ENCODE results near the gene ITM2C. TPM values are rescaled to one million over a fixed set of nuclear protein-coding genes. Genes with fewer than 3 reads are reported as not detected.
A peak's percentile ranks its signal among the peaks of the same experiment; 100 is the strongest.

The ITM2C gene
- total and polyA plus RNA-seq, 2 of the 8 experiments (the other 6 are each of a cell fraction or from before 2014, with no cell fraction given) = 362 to 742 TPM

DNA sequence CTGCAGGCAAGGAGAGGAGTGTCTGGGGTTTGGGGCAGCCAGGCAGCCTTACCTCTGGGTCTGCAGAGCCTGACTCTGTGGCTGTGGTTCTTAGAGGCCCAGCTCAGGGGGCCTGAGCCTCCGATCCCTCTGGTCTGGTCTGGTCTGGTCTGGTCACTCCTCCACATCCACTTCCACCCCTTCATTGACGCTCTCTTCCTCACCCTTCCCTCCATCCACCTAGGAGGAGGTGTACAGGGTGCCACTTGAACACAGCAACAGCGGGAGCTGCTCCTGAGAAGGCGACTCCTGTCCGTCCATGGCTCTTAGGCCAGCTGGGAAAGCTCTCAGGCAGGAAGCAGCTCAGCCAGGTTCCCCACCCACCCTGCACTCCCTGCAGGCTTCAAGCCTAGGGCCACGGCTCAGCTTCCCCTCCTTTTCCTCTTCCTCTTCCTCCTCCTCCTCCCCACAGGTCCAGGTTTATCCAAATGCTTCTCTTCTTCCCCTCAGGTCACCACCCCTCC is 43.4 kb downstream of the ITM2C start:
- H4K8ac ChIP-seq (ENCODE audit: extremely low read depth, insufficient read depth, low read length) = no peak overlapping the region; the same call in 1 of the 2 replicates
- H3K4ac ChIP-seq (replicated peaks; ENCODE audit: insufficient read length, low read depth, low read length) = no peak overlapping the region
- peak overlapping the region; percentile 30 for H4K91ac ChIP-seq (replicated peaks; ENCODE audit: insufficient read length, low read length)
- no peak overlapping the region for H3K14ac ChIP-seq (ENCODE audit: insufficient read length)
- H2AFZ ChIP-seq (ENCODE audit: low read length) = no peak overlapping the region
- no peaks in the 10 kb centered on the region for H3K79me1 ChIP-seq (ENCODE audit: low read depth, low read length)
- H2BK12ac ChIP-seq (ENCODE audit: low read depth, low read length) = peak overlapping the region; percentile 81; the same call in 1 of the 2 replicates
- H3K9me3 ChIP-seq (ENCODE audit: insufficient read depth in 2 of 2, low read depth in 1 of 2, low read length in 1 of 2) = no peaks in the 10 kb centered on the region
- no peak for FAIRE-seq
- CTCF ChIA-PET (ENCODE audit: partially characterized antibody) = interaction anchor here (0.8 to 21.7 kb wide), 8 partner anchors 13 to 92 kb away, joined by 3 to 332 read pairs (median 4); partner anchors contain the start of gene GPR55
- no peaks in the 10 kb centered on the region for H3K79me2 ChIP-seq (ENCODE audit: control insufficient read depth in 1 of 2, insufficient read depth in 2 of 2, low read length in 2 of 2)
- no peak overlapping the region for H3K9ac ChIP-seq (replicated peaks in 1 of 4; ENCODE audit: extremely low read depth in 1 of 4, low read depth in 3 of 4, low read length in 3 of 4)
- no peaks in the 10 kb centered on the region for H3K23me2 ChIP-seq (ENCODE audit: low read depth, low read length)
- peaks cover 4 to 20% (median 15%) of the 10 kb centered on the region in 4 experiments for H3K4me1 ChIP-seq (replicated peaks in 1 of 4; ENCODE audit: control insufficient read depth in 3 of 4, insufficient read depth in 4 of 4, low read length in 3 of 4)
- no peak overlapping the region for H2BK120ac ChIP-seq (replicated peaks; ENCODE audit: low read depth, low read length)
- H2BK20ac ChIP-seq (ENCODE audit: low read length) = peak overlapping the region; percentile 66; the same call in 1 of the 2 replicates
- H2AK5ac ChIP-seq (ENCODE audit: low read depth, low read length) = no peak overlapping the region
- 85% methylated on average over 3 of the region's 6 CpGs; no CpG with 5 or more reads in 1 of the 2 experiments for whole genome bisulfite sequencing, 2 experiments (ENCODE audit: extremely low coverage in 1 of 2, insufficient coverage in 1 of 2, insufficient read length in 1 of 2, insufficient replicate concordance in 2 of 2, low coverage in 1 of 2, low lambda C conversion rate in 2 of 2, missing lambda C conversion rate in 1 of 2)
- H3K18ac ChIP-seq (ENCODE audit: extremely low read depth, low read length) = no peak overlapping the region
- H3K36me3 ChIP-seq (ENCODE audit: control insufficient read depth in 2 of 4, insufficient read depth in 4 of 4, low read length in 3 of 4) = no peaks in the 10 kb centered on the region
- H4K5ac ChIP-seq (ENCODE audit: insufficient read length, low read depth, low read length) = no peak overlapping the region
- no peaks in the 10 kb centered on the region for H4K20me1 ChIP-seq (replicated peaks in 1 of 2; ENCODE audit: control insufficient read depth in 1 of 2, insufficient read depth in 2 of 2, low read length in 2 of 2)
- no peak for DNase-seq (ENCODE audit: low read depth in 1 of 2, low spot score in 2 of 2)
- no peak overlapping the region for H3K56ac ChIP-seq (replicated peaks; ENCODE audit: insufficient read length, low read depth, low read length)
- H3K27ac ChIP-seq (ENCODE audit: low read depth, low read length) = no peak overlapping the region
- H3K4me3 ChIP-seq (ENCODE audit: extremely low read depth in 1 of 4, insufficient read depth in 2 of 4, low read depth in 3 of 4, low read length in 4 of 4) = no peak overlapping the region
- H3K23ac ChIP-seq (ENCODE audit: insufficient read length) = no peak overlapping the region
- peak overlapping the region; percentile 49; the same call in 1 of the 2 replicates for H2BK5ac ChIP-seq (ENCODE audit: low read depth, low read length)
- peaks cover 0 to 11% (median 0%) of the 10 kb centered on the region in 4 experiments; a peak in 3 of 7 replicates for H3K27me3 ChIP-seq (replicated peaks in 1 of 4; ENCODE audit: control insufficient read depth in 3 of 4, extremely low read depth in 1 of 4, insufficient read depth in 3 of 4, low read length in 3 of 4)
- POLR2A ChIA-PET (ENCODE audit: partially characterized antibody) = no interaction called here
- H2BK15ac ChIP-seq (ENCODE audit: low read length) = no peak overlapping the region
- no peak overlapping the region for H3K4me2 ChIP-seq (ENCODE audit: insufficient read depth in 1 of 2, low read depth in 2 of 2, low read length in 2 of 2)
- no peak for TF ChIP-seq TAF7 (optimal IDR thresholded peaks at IDR 0.05; ENCODE audit: borderline replicate concordance, low read depth, low read length)
- TF ChIP-seq CTCF (IDR thresholded peaks at IDR 0.05; ENCODE audit: control extremely low read depth in 1 of 3, insufficient read depth in 1 of 3, low read depth in 1 of 3, low read length in 3 of 3) = no peak
- no peak for TF ChIP-seq SIRT6 (IDR thresholded peaks at IDR 0.05; ENCODE audit: low read length)
- TF ChIP-seq ATF2 (IDR thresholded peaks at IDR 0.05; ENCODE audit: low read length) = no peak
- TF ChIP-seq EP300 (IDR thresholded peaks at IDR 0.05; ENCODE audit: borderline replicate concordance in 1 of 2, low read depth in 2 of 2, low read length in 2 of 2) = no peak
- TF ChIP-seq SP2 (IDR thresholded peaks at IDR 0.05; ENCODE audit: low read length) = no peak
- no peak for TF ChIP-seq ASH2L (IDR thresholded peaks at IDR 0.05; ENCODE audit: low read length)
- no peak for TF ChIP-seq JUN (IDR thresholded peaks at IDR 0.05; ENCODE audit: low read depth, low read length)
- TF ChIP-seq POLR2AphosphoS5 (IDR thresholded peaks at IDR 0.05; ENCODE audit: low read depth, low read length) = no peak
